Stimulated activated CD8-positive, alpha-beta memory T cell treated with anti-CD3 and anti-CD28 coated beads, Interleukin-2, amount 100 ng/mL, for 1 hour (primary cell): ENCODE results near the gene SLC27A6.

Experiments
- DNase-seq, 2 donors: peaks; one replicate each; pipeline ENCODE4 v3.0.0-alpha.2; 2020; ENCODE audit warnings: low read depth in 2 of 2

The SLC27A6 gene

GRCh38 chr5:129063483-129064113 is 98.3 kb downstream of the SLC27A6 start:
- DNase-seq = no peak

GRCh38 chr5:129065721-129066120 is 100.4 kb downstream of the SLC27A6 start:
- DNase-seq = no peak

- DNase-seq = no peak
These were observed 102.5 kb downstream of the SLC27A6 start for GRCh38 chr5:129067745-129068144.

GRCh38 chr5:129069292-129069691 is 104.0 kb downstream of the SLC27A6 start:
- DNase-seq = no peak

- DNase-seq = no peak
These were observed 107.8 kb downstream of the SLC27A6 start for GRCh38 chr5:129073111-129073510.

GRCh38 chr5:129074903-129075302 is 109.6 kb downstream of the SLC27A6 start:
- DNase-seq = no peak

- DNase-seq = no peak
These were observed 112.3 kb downstream of the SLC27A6 start for GRCh38 chr5:129077433-129078075.

- no peak for DNase-seq
These were observed 113.0 kb downstream of the SLC27A6 start for GRCh38 chr5:129078247-129078646.

- DNase-seq = no peak
These were observed 113.4 kb downstream of the SLC27A6 start for GRCh38 chr5:129078660-129079059.

GRCh38 chr5:129079496-129079895 is 114.2 kb downstream of the SLC27A6 start:
- no peak for DNase-seq

- DNase-seq = no peak
These were observed 115.5 kb downstream of the SLC27A6 start for GRCh38 chr5:129080766-129081165.

GRCh38 chr5:129082225-129083136 is 117.2 kb downstream of the SLC27A6 start:
- no peak for DNase-seq
